Activated CD4-positive, alpha-beta T cell treated with anti-CD3 and anti-CD28 coated beads for 1 hour (primary cell): ENCODE results near the gene CTDP1.

Experiments
- DNase-seq: peaks from one replicate; pipeline ENCODE4 v3.0.0-alpha.2; 2020

The CTDP1 gene

GRCh38 chr18:79799619-79800370, 120.2 kb downstream of the CTDP1 start:
- no peak for DNase-seq

- DNase-seq = no peak
Measured at GRCh38 chr18:79800371-79801180, 121.0 kb downstream of the CTDP1 start.

- DNase-seq = no peak
Measured at GRCh38 chr18:79801217-79801616, 121.6 kb downstream of the CTDP1 start.

GRCh38 chr18:79801641-79802040, 122.0 kb downstream of the CTDP1 start:
- DNase-seq = no peak

- no peak for DNase-seq
Measured at GRCh38 chr18:79802298-79802697, 122.7 kb downstream of the CTDP1 start.

GRCh38 chr18:79803611-79804051, 124.0 kb downstream of the CTDP1 start:
- DNase-seq = no peak
